ENCODE data around the gene PDYN.

PDYN gene

DNA sequence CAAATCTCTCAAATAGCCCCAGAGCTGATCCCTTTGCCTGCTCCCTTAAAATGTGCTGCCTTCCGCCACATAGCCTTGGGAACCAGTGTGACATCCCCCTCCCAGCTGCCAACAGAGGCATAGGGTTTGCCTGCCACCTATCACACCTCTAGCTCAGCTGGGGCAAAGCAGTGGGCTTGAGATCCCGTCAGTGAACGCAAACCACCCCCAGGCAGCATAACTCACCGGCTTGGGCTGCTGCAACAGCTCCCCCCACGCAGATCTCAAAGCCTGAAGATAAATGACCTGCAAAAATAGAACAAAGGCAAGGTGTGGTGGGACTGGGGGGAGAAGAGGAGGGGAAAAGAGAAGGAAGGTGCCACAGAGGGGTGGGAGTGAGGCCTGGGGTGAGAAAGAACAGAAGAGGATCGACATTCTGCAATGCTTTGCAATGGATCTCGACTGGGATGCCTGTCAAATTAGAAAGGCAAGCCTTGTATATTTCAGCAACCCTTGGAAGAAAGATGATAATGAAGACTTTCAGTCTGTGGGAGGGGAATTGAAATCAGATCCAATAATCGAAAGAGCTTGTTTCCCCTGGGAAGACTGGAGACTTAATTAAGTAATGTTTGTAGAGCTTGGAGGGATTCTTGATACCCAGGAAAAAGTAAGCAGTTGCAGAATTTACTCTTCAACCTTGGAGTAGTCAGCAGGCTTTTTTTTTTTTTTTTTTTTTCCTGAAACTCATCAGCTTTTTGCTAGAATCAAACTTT is 1.3 kb downstream of the PDYN start:
- no peak for DNase-seq

DNA sequence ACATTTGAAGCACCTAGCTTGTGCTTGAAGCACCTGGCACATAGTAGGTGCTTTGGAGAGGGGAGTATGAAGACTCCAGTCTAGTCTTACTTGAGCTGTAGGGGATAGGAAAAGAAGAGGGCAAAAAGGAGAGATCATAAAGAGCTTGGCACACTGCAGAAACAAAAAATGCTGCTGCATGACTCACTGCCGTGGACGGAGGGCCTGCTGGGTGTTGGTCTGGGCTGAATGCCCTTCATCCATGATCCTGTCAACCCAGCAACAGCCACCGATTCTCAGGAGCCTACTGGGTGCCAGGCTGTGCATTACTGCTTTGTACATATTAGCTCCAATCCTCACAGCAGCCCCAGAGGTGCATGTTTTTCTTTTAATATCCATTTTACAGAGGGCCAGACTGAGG is 6.0 kb downstream of the PDYN start:
- DNase-seq: no peak

DNA sequence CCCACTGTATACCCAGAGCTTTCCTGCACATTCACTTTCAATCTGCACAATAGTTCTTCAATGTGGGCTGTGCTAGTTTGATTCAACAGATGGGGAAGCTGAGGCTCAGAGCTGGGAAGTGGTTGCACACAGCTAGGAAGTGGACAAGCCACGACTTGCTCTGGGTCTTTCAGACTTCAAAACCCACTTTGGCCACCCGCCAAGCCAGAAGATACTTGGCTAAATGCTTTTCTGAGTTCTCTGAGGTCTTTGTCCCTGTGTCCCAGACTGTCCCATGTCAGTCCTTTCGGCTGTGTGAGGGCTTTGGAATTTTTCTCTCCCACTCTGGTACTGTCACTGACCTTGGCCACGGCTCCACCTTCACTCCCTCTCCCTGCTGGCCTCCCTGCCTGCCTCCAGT is 10.6 kb downstream of the PDYN start:
- DNase-seq: peak; percentile 59

DNA sequence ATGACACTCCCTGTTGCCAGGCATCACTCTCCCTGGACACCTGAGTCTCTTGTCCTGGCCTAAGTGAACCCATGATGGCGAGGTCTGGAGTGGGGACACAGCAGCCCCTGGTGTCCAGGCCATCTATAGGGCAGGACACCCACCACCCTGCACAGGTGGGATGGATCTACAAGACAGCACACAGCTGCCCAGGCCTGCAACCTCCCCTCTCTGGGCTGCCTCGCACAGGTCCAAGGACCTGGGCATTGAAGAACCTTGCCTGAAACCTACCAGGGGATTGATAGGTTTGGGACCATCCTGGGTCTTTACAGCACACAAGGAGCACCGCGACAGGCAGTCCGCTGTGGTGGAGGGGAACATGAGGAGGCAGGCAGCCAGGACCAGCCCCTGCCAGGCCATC is 11.2 kb downstream of the PDYN start:
- no peak for DNase-seq

DNA sequence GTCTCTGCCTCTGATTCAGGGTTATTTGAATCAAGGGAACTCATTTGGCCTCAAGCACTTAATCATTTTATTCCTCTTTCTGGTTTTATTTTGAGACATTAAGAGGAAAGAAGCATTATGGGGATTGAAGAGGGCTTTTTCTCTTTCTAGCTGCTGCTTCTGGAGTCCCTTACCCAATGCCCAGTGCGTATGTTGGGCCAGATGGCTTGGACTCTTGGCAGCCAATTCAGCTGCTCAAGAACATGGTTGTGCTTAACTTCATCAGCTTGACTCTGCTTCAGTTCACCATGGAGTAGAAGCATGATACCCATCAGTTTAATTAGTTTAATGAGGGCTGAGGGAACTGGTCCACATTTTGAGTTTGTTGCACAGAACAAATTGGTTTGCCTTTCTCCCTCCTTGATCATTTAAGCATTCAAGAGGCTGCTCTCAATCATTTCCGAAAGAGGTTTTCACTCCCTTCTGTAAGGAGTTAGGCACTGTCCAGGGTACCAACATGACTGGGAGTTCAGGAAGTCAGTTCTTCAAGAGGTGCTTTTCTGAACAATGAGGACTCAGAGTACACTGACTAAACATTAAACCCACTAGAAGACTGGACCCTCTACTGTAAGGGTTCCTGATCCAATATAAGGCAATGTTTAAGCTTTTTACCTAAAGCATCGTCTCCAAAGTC is 14.6 kb downstream of the PDYN start:
- DNase-seq: no peak

DNA sequence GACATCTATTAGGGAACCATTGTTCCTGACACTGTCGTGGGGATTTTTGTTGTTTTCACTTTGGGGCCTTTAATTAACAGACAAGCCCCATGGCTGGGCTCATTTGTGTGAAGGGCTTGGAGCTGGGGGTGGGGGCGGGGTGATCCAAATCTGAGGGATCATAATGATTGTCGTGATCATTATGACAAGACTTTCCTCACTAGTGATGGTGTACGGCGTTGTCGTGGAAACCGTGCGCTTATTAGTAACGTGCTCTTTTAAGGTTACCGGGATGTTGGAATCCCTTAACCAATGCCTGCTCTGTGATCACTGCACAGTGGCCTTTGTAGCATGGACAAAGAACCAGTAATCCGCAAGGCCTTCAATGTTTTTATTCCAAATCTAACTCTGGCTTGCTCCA is 18.6 kb downstream of the PDYN start:
- DNase-seq: no peak

DNA sequence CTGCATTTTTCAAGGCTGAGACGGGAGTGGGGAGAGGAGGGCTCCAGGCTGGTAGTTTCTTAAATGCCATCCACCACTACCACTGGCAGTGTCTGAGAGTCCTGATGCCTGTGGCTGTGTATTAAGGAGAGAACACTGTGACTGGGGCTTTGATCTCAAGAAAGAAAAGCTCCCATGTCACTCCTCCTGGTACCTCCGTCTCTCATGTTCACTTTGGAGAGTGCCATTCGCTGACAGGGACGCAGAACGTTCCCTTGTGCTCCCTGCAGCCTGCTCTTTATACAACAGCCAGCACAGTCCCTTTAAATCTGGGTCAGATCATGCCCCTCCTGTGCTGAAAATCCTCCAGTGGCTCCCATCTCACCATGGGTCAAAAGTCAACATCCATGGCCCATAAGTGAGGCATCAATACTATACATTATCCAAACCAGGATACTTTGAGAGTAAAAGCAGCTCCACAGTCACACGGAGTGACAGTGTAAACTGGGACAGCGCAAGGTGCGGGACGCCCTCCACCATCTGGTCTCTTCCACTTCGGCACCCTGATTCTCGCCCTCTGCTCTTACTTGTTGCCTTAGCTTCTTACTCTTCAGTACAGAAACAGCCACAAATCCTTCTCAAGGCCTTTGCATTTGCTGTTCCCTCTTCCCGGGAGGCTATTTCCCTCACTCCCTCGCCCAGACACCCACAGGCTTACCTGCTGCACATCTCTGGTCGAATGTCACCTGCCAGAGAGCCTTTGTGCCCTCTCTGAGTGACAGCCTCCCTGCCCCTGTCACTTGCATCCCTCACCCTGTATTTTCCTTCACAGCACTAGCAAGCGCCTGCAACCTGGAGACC is 20.0 kb downstream of the PDYN start:
- DNase-seq: no peak

DNA sequence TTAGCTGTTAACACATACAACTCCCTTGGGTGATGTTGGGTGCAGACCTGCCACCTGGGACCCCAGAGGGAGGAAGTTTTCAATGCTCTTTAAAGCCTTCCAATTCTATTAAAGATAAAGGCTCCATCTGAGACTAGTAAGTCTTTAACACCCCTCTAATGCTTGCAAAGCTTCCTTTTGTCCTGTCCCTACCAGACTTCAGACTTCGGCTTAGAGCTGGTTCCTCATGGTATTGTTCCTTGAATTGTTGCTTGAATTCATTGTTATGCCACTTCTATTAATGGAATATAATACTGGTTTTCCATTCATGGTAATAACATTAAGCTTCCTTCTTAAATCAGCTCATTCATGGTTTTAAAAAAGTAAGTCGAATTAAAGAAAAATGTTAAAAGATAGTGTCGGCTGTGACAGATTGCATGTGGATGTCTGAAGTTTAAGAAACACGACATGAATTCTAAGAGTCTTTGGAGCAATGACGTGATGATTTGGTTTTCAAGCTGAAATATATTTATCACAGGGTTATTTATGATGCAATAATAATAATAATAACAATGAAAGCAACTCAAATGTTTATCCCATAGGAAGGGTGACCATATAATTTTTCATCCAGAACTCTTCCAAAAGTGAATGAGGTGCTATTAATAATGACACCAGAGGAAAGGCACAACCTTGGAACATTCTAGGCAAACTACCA is 21.8 kb downstream of the PDYN start:
- DNase-seq: no peak

DNA sequence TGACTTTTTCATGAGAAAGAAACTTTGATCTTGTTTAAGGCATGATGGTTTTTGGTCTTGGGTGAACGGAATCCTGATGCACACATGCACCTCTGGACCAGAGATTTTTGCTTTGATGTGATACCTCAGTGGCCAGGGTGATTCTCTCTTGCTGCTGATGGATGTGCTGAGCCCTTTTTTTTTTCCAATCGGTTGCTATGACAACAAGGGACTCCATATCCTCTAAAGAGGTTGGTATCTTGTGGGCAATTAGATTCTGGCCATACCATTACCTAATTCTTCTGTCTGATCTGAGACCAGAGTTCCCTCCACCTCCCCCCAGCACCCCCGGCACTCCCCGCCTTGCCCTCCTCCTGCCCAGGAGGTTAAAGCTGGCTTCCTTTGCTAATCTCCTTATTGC is 24.9 kb downstream of the PDYN start:
- DNase-seq: no peak

DNA sequence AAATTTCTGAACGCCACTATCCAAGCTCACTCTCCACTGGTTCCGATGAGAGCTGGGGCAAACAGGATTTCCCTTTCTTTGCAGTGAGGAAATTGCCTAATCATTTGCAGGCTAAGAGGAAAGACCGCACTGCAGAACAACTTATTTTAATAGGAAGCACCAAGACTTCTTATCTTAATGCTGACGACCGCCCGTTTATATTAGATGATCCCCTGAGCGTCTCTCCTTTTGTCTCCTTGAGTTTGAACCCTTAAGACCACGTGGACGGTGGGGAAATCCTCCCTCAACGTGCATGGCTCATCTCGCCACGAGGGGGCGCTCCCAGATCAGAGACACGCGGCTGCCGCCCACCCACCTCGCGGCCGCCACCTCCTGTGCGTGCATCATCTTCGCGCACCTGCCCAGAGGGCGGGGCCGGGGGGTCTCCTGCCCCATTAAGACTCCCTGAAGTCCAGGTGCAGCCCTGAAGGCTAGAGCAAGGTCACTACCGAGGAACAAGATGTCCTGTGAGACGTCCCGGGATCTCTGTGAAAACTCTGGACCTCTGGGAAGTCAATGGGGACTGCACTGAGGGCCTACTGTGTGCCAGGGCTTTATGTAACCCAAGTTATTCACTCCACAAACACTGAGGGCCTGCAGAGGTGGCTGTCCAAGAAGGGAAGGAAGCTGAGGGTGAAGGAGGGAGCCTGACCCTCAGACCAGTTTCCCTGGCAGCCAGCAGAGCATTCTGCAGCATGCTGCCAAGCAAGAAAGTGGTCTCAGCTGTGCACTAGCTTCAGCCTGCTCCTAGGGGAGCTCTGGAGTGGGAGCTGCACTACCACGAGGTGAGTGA is 28.1 kb downstream of the PDYN start:
- DNase-seq: peak; percentile 36

DNA sequence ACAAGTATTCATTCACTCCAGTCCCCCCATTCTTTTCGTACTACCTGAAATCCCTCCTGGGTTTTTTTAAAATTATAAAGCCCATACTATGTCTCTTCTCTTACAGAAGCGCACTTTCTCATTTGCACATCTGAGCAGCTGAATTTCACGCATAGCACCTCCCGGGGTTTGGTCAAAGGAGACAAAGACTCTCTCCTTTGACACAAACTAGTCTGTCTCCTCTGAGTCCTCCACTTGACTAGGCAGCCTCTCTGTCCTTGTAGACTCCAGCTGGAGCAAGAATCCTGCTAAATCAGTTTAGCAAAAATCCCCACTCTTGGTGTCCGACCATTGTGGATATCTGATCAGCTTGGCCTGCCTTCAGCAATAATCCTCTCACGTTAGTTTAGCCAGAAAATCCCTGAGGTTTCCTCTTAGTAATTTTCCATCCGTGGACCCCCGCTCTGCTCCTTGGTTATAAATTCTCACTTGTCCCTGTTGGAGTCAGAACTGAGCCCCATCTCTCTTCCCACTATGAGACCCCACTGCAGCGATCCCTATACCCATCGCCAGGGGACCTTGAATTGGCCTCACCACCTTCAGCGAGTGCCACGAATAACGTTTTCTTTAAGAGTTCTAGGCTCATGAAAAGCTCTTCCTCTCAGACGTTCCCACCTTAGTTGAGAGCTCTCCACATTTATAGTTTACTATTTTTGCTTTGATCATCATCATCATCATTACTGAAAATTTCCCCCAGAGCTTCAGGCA is 29.0 kb downstream of the PDYN start:
- DNase-seq: no peak

DNA sequence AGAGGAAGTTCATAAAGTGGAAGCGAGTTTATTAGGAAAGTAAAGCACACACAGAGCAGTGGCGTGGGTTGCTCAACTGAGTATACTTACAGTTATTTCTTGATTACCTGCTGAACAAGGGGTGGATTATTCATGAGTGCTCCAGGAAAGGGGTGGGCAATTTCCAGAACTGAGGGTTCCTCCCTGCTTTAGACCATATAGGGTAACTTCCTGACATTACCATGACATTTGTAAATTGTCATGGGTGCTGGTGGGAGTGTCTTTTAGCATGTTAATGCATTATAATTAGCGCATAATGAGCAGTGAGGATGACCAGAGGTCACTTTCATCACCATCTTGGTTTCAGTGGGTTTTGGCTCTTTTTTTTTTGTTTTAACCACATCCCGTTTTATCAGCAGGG is 29.8 kb downstream of the PDYN start:
- no peak for DNase-seq

DNA sequence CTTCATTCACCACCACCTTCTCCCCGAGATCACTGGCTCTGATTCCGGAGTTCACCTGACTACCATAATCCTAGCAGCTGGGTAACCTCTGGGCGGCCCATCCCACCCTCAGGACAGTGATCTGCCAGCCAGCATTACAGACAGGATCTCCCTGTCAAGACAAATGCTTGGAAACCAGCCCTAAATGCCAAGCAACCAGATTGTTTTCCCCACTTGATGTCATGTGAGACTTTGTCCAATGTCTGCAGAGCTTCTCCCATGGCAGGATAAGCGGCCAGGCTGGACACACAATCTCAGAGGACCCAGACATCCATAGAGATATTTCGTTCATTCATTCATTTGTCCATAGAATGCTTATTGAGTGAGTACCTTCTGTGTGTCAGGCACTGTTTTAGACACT is 32.5 kb downstream of the PDYN start:
- no peak for DNase-seq

DNA sequence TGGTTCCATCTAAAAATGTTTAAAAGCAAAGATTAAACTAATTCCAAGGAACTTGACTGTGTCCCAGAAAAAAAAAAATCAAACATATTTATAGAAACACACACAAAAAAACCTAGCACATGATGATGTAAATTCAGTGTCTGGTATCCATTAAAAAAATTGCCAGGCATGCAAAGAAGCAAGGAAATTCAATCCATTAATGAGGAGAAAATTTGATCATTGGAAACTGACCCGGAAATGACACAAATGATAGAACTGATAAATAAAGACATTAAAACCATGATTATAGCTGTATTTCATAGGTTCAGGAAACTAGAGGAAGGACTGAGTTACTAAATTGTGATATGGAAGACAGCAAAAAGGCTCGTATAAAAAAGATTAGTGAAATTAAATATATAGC is 34.7 kb downstream of the PDYN start:
- no peak for DNase-seq

DNA sequence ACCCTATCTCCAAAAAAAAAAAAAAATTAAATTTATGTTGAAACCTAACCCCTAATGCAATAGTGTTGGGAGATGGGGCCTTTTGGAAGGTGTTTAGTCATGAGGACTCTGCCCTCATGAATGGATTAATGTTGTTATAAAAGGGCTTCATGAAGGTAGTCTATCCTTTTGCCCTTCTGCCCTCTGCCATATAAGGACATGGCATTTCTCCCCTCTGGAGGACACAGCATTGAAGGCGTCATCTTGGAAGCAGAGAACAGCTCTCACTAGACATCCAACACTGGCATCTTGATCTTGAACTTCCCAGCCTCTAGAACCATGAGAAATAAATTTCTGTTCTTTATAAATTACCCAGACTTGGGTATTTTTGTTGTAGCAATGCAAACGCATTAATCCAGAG is 35.4 kb downstream of the PDYN start:
- DNase-seq: no peak

DNA sequence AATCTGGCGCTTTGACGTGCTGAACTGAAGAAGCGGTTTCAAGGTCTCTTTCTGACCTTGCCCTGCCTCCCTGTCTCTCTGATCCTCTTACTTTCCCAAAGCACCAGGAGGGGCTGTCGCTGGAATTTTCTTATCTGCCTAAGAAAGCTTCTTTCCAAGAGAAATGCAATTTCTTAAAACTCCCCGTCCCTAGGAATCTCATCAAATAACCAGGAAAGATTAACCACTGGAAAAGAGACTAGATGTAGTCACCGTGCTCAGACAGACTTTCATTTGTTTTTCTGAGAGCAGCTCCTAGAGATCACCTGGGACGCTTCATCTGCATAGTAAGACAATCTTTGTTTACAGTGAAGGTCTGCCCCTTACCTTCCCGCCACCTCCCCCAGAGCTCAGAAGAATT is 38.6 kb downstream of the PDYN start:
- no peak for DNase-seq

DNA sequence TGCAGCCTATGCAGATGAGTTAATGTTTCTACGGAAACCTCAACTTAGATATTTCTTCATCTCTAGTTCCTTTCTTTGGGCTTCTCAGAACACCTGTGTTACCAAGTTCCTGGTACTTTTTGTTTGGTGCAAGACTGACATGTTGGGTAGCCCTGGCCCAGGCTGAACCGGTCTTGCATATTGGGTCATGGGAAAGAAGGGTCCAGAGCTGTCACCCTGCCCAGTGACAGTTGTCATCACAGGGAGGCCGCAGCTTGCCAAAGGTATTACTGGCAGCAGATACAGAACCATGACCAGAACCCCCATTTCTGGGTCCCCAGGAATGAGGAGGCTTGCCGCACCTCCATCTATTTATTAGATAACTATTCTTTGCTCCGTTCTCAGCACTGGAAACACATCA is 40.2 kb downstream of the PDYN start:
- DNase-seq: no peak

DNA sequence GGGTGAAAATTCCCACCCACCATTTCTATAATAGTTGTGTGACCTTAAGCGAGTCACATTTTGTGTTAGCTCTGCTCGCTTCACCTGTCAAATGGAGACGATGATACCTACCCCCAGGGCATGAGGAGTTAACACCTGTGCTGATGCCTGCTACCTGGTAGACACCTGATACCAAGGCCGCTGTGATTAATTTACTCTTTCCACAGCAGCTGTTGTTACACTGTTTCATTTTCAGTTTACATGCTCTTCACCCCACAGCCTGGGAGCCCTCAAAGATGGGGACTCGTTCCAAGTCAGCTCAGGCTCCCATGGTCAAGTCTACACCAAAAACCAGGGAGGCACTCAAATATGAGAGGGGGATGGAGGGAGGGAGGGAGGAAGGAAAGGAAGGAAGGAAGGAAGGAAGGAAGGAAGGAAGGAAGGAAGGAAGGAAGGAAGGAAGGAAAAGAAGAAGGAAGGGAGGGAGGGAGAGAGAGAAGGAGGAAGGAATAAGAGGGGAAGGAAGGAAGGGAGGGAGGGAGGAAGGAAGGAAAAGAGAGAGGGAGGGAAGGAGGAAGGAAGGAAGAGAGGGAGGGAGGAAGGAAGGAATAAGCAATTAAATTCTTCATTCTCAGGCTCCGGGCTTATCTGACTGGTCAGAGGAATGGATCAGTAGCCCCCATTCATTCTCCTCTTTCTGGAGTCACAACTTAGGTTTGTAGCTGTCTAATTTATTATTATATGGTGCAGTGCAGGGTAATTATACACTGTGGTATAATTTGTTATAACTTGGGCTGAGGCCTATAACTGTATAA is 40.9 kb downstream of the PDYN start:
- no peak for DNase-seq

DNA sequence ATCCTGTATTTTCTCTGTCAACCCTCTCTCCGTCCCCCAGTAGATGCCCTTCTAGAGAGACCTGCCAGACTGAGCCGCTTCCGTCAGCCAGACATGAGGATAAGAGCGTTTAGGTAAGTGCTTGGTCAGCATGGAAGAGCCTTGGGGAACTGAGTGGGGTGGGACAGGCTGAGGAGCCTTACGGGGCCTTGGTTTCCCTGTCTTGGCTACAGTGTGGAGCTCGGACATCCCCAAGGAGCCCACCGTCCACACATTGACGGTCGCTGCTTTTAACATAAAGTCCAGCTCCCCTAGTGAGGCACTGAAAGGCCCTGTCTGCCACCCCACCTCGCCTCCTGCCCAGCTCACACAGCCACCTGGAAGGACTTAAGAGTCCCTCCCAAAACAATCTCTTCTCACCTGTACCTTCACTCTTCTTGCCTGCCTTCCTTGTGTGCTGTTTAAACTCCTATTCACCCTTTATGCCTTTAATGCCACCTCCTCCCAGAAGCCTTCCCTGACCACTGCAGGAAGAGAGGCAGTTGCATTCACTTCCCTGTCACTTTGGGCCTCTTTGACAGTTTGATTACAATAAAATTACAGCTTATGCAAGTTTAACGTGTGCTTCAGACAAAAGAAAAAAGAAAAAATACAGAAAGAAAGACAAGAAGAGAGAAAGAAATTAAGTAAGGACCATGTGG is 42.3 kb downstream of the PDYN start:
- no peak for DNase-seq

DNA sequence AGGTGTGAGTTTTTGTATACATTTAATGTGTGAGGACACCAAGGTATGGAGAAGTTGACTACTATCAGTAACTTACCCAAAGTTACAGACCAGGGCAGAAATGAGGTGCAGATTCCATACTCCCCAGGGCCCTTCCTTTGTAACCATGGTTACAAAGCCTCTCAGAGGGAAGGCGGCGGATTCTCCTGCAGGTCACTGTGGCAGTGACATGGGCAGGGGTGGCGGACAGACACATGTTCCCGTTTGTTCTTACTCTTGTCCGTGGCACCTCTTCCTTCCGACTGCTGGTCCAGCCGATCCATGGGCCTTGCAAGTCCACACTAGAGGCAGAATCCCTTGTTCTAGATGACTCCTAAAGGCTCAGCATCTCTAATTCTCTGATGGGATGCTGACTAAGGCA is 43.0 kb downstream of the PDYN start:
- DNase-seq: no peak
